ENCODE measurements around the gene RBM39.

- TF ChIP-seq POLR2A (IDR thresholded peaks at IDR 0.05) (no peak), CTCF (IDR thresholded peaks at IDR 0.05) (no peak)
Observed at GRCh38 chr20:35710039-35710438, 32.0 kb downstream of the RBM39 start.
